HL-60/S4 treated with retinoic acid at 250 ng/mL for 4 days and 3 days (cell line): ENCODE results near the gene DDX39B.
"Not testable (repeated sequence)": the region's sequence is repeated elsewhere in the genome, so short reads cannot be mapped to it uniquely, and the experiment has no call there.

ENCODE experiments used
- in situ Hi-C: fragments of 300-500 bp; cut with MboI; formaldehyde crosslinking; loops from 2 replicates; pipeline ENCODE4 v1.7.0; 2022; ENCODE audit warnings: low sequenced_read_pairs

The DDX39B gene

GRCh38 chr6:31529329-31530150 is 12.3 kb downstream of the DDX39B start:
- in situ Hi-C loops = no loop called here

- in situ Hi-C loops = no loop called here
Observed at GRCh38 chr6:31528821-31529328, 12.9 kb downstream of the DDX39B start, which contains the start of gene MCCD1. TSS of gene MCCD1 (plus strand) at chr6:31528962. CDS start at chr6:31529015, 53 bp downstream.

GRCh38 chr6:31528307-31528777 is 13.5 kb downstream of the DDX39B start:
- in situ Hi-C loops = no loop called here

GRCh38 chr6:31525932-31526591 is 15.7 kb downstream of the DDX39B start:
- in situ Hi-C loops = no loop called here

- in situ Hi-C loops = no loop called here
Observed at GRCh38 chr6:31525553-31525931, 16.3 kb downstream of the DDX39B start.

- in situ Hi-C loops = no loop called here
Observed at GRCh38 chr6:31521835-31522234, 20.0 kb downstream of the DDX39B start.

- in situ Hi-C loops = no loop called here
Observed at GRCh38 chr6:31513456-31514165, 28.2 kb downstream of the DDX39B start.

GRCh38 chr6:31510007-31510406 is 31.8 kb downstream of the DDX39B start:
- in situ Hi-C loops = no loop called here

- in situ Hi-C loops = not testable (repeated sequence)
Observed at GRCh38 chr6:31509036-31509435, 32.8 kb downstream of the DDX39B start.

GRCh38 chr6:31502586-31502985 is 39.2 kb downstream of the DDX39B start:
- in situ Hi-C loops = no loop called here

- in situ Hi-C loops = not testable (repeated sequence)
Observed at GRCh38 chr6:31499648-31500047, 42.2 kb downstream of the DDX39B start.

GRCh38 chr6:31498748-31499147 is 43.1 kb downstream of the DDX39B start:
- in situ Hi-C loops = no loop called here

- in situ Hi-C loops = no loop called here
Observed at GRCh38 chr6:31497531-31498476, 44.0 kb downstream of the DDX39B start, which contains the start of gene MICB. TSS of gene MICB (plus strand) at chr6:31498145. CDS start at chr6:31498194, 49 bp downstream.

- in situ Hi-C loops = not testable (repeated sequence)
Observed at GRCh38 chr6:31496826-31497225, 45.0 kb downstream of the DDX39B start.

- in situ Hi-C loops = no loop called here
Observed at GRCh38 chr6:31495580-31495979, 46.2 kb downstream of the DDX39B start.

- in situ Hi-C loops = no loop called here
Observed at GRCh38 chr6:31493875-31494694, 47.7 kb downstream of the DDX39B start.

GRCh38 chr6:31493550-31493874 is 48.3 kb downstream of the DDX39B start:
- in situ Hi-C loops = not testable (repeated sequence)

GRCh38 chr6:31490115-31490873 is 51.5 kb downstream of the DDX39B start:
- in situ Hi-C loops = no loop called here

- in situ Hi-C loops = no loop called here
Observed at GRCh38 chr6:31489086-31489485, 52.7 kb downstream of the DDX39B start.
